Measurements from ENCODE around the gene ALKAL2. TPM values are rescaled to one million over a fixed set of nuclear protein-coding genes. Genes with fewer than 3 reads are reported as not detected.

The ALKAL2 gene
- total RNA-seq, 4 donors from 2014 or later: 21.9 to 96.6 (median 46.1) TPM

DNA sequence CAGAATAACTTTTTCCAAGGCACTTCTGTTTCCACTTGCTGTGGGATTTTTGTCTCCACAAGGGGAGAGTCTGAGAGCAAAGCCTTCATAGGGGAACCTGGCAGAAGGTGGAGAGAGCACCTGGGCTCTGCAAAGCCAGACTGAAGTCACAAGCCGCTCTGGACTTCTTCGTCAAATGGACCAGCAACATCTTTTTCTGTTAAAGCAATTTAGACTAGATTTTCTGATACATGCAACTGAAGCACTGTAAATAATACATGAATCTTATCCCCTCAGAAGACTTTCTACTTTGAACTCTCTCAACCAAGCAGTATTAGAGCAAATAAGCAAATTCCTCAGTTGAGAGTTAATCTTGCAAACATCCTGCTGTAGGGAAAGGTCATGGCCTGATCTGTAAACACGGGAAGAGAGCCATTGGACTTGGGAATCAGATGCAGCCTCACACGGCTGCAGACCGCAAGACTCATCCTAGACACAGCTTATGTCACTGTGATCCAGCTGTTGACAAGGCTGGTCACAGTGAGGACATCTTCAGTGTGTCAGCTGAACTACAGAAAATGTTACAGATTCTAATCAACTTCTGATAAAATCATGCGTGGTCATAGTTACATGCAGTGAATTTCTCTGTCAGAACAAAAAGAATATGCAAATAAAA lies 27.3 kb downstream of the ALKAL2 start:
- H3K9me3 ChIP-seq: peaks cover 0 to 21% (median 4%) of the 10 kb centered on the region in 4 donors
- H3K4me1 ChIP-seq: peaks cover 0 to 17% (median 8%) of the 10 kb centered on the region in 4 donors
- H3K4me3 ChIP-seq: no peak overlapping the region
- TF ChIP-seq, protein P1, sequence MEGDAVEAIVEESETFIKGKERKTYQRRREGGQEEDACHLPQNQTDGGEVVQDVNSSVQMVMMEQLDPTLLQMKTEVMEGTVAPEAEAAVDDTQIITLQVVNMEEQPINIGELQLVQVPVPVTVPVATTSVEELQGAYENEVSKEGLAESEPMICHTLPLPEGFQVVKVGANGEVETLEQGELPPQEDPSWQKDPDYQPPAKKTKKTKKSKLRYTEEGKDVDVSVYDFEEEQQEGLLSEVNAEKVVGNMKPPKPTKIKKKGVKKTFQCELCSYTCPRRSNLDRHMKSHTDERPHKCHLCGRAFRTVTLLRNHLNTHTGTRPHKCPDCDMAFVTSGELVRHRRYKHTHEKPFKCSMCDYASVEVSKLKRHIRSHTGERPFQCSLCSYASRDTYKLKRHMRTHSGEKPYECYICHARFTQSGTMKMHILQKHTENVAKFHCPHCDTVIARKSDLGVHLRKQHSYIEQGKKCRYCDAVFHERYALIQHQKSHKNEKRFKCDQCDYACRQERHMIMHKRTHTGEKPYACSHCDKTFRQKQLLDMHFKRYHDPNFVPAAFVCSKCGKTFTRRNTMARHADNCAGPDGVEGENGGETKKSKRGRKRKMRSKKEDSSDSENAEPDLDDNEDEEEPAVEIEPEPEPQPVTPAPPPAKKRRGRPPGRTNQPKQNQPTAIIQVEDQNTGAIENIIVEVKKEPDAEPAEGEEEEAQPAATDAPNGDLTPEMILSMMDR (IDR thresholded peaks at IDR 0.05): no peak
- TF ChIP-seq POLR2A (IDR thresholded peaks at IDR 0.05): no peak
- no peak for TF ChIP-seq EP300 (IDR thresholded peaks at IDR 0.05)
- DNase-seq (ENCODE audit: low spot score in 2 of 2): no peak
- no peak overlapping the region for H3K27ac ChIP-seq
- H3K27me3 ChIP-seq: no peaks in the 10 kb centered on the region
- 50 to 68% methylated on average over 6 of the region's 6 CpGs for WGBS, 2 donors
- peaks cover 0 to 18% (median 0%) of the 10 kb centered on the region in 3 donors for H3K36me3 ChIP-seq

GRCh38 chr2:259789-260331 lies 28.0 kb downstream of the ALKAL2 start:
- 98 to 99% methylated on average over 2 of the region's 2 CpGs for WGBS, 2 donors
- peaks cover 0 to 13% (median 6%) of the 10 kb centered on the region in 4 donors for H3K4me1 ChIP-seq
- no peak for DNase-seq (ENCODE audit: low spot score in 2 of 2)
- H3K27me3 ChIP-seq: no peaks in the 10 kb centered on the region
- TF ChIP-seq POLR2A (IDR thresholded peaks at IDR 0.05): no peak
- TF ChIP-seq EP300 (IDR thresholded peaks at IDR 0.05): no peak
- TF ChIP-seq, protein P1 (IDR thresholded peaks at IDR 0.05): no peak
- H3K9me3 ChIP-seq: peaks cover 0 to 21% (median 4%) of the 10 kb centered on the region in 4 donors
- H3K4me3 ChIP-seq: no peak overlapping the region
- peaks cover 0 to 18% (median 0%) of the 10 kb centered on the region in 3 donors for H3K36me3 ChIP-seq
- no peak overlapping the region for H3K27ac ChIP-seq

GRCh38 chr2:258933-259332 lies 29.0 kb downstream of the ALKAL2 start:
- Histone ChIP-seq H3K36me3 (peaks cover 0 to 18% (median 0%) of the 10 kb centered on the region in 3 donors), H3K4me3 (no peak overlapping the region), H3K27me3 (no peaks in the 10 kb centered on the region), H3K4me1 (peaks cover 0 to 10% (median 5%) of the 10 kb centered on the region in 4 donors), H3K9me3 (peaks cover 0 to 21% (median 4%) of the 10 kb centered on the region in 4 donors), H3K27ac (no peak overlapping the region)
- no peak for DNase-seq (ENCODE audit: low spot score in 2 of 2)
- WGBS, 2 donors: 99% methylated on average over 3 of the region's 3 CpGs
- TF ChIP-seq EP300 (IDR thresholded peaks at IDR 0.05) (no peak), POLR2A (IDR thresholded peaks at IDR 0.05) (no peak)

DNA sequence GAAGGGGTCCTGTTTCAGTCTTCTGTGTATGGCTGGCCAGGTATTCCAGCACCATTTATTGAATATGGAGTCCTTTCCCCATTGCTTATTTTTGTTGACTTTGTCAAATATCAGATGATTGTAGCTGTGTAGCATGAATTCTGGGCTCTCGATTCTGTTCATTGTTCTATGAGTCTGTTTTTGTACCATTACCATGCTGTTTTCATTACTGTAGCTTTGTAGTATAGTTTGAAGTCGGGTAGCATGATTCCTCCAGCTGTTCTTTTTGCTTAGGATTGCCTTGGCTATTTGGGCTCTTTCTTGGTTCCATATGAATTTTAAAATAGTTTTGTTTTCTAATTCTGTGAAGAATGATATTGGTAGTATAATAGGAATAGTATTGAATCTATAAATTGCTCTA lies 30.0 kb downstream of the ALKAL2 start:
- no peaks in the 10 kb centered on the region for H3K4me1 ChIP-seq
- H3K4me3 ChIP-seq: no peak overlapping the region
- TF ChIP-seq EP300 (IDR thresholded peaks at IDR 0.05) (no peak), POLR2A (IDR thresholded peaks at IDR 0.05) (no peak)
- TF ChIP-seq, protein P1 (IDR thresholded peaks at IDR 0.05): no peak
- H3K36me3 ChIP-seq: peaks cover 0 to 19% (median 0%) of the 10 kb centered on the region in 3 donors
- H3K27ac ChIP-seq: no peak overlapping the region
- H3K9me3 ChIP-seq: peaks cover 0 to 21% (median 4%) of the 10 kb centered on the region in 4 donors
- DNase-seq (ENCODE audit: low spot score in 2 of 2): no peak
- no peaks in the 10 kb centered on the region for H3K27me3 ChIP-seq
- 96 to 97% methylated on average over 2 of the region's 2 CpGs for WGBS, 2 donors

DNA sequence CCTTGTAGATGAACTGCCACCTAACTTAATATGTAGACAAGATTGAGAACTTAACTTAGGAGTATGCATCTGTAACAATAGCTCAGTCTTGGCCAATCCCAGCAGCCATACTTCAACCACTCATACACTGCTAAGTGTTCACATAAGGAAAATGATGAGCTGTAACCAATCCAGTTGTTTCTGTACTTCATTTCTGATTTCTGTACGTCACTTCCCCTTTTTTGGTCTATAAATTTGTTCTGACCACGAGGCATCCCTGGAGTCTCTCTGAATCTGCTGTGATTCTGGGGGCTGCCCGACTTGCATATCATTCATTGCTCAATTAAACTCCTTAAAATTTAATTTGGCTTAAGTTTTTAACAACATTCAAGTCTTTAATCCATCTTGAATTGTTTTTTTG lies 30.5 kb downstream of the ALKAL2 start:
- peaks cover 0 to 23% (median 0%) of the 10 kb centered on the region in 3 donors for H3K36me3 ChIP-seq
- no peaks in the 10 kb centered on the region for H3K27me3 ChIP-seq
- 75 to 87% methylated on average over 3 of the region's 3 CpGs for WGBS, 2 donors
- no peak overlapping the region for H3K27ac ChIP-seq
- no peak for DNase-seq (ENCODE audit: low spot score in 2 of 2)
- TF ChIP-seq EP300 (IDR thresholded peaks at IDR 0.05): no peak
- TF ChIP-seq, protein P1 (IDR thresholded peaks at IDR 0.05): no peak
- TF ChIP-seq POLR2A (IDR thresholded peaks at IDR 0.05): no peak
- no peaks in the 10 kb centered on the region for H3K4me1 ChIP-seq
- peaks cover 0 to 21% (median 4%) of the 10 kb centered on the region in 4 donors for H3K9me3 ChIP-seq
- no peak overlapping the region for H3K4me3 ChIP-seq

Measured in tibial nerve (tissue), 4 donors.